Fibroblast of skin of left biceps (primary cell): ENCODE data around the gene CACNB2.
"Not testable (repeated sequence)": the region's sequence is repeated elsewhere in the genome, so short reads cannot be mapped to it uniquely, and the experiment has no call there.

Source experiments
- DNase-seq, 2 experiments: peaks; one replicate each; pipeline ENCODE4 v3.0.0-alpha.2; 2013; ENCODE audit warnings: low read depth in 2 of 2

Gene CACNB2

GRCh38 chr10:18400906-18401245, 260.7 kb downstream of the CACNB2 start:
- no peak for DNase-seq

GRCh38 chr10:18401416-18402195, 261.4 kb downstream of the CACNB2 start:
- DNase-seq, result no peak

- DNase-seq, result no peak
Measured at GRCh38 chr10:18402853-18403252, 262.6 kb downstream of the CACNB2 start.

- DNase-seq, result no peak
Measured at GRCh38 chr10:18404530-18404929, 264.3 kb downstream of the CACNB2 start.

GRCh38 chr10:18406136-18406535, 265.9 kb downstream of the CACNB2 start:
- DNase-seq, result no peak

GRCh38 chr10:18409599-18410397, 269.6 kb downstream of the CACNB2 start:
- DNase-seq, result no peak

- no peak for DNase-seq
Measured at GRCh38 chr10:18414061-18414460, 273.8 kb downstream of the CACNB2 start.

- DNase-seq, result no peak
Measured at GRCh38 chr10:18417950-18418527, 277.8 kb downstream of the CACNB2 start.

GRCh38 chr10:18418541-18419215, 278.5 kb downstream of the CACNB2 start:
- DNase-seq, result no peak

GRCh38 chr10:18419945-18420344, 279.7 kb downstream of the CACNB2 start:
- DNase-seq, result no peak

GRCh38 chr10:18421726-18422293, 281.6 kb downstream of the CACNB2 start:
- no peak for DNase-seq

- DNase-seq, result no peak
Measured at GRCh38 chr10:18423058-18423637, 282.9 kb downstream of the CACNB2 start.

- no peak for DNase-seq
Measured at GRCh38 chr10:18424200-18424599, 284.0 kb downstream of the CACNB2 start.

GRCh38 chr10:18429335-18429734, 289.1 kb downstream of the CACNB2 start:
- no peak for DNase-seq

GRCh38 chr10:18436902-18437301, 296.7 kb downstream of the CACNB2 start:
- no peak for DNase-seq

- no peak for DNase-seq
Measured at GRCh38 chr10:18437486-18437885, 297.3 kb downstream of the CACNB2 start.

GRCh38 chr10:18438361-18439126, 298.3 kb downstream of the CACNB2 start:
- no peak for DNase-seq

GRCh38 chr10:18439601-18440000, 299.4 kb downstream of the CACNB2 start:
- DNase-seq, result no peak

- not testable (repeated sequence) for DNase-seq
Measured at GRCh38 chr10:18445635-18446034, 305.4 kb downstream of the CACNB2 start.

- DNase-seq, result no peak
Measured at GRCh38 chr10:18446205-18446604, 306.0 kb downstream of the CACNB2 start.

- DNase-seq, result no peak
Measured at GRCh38 chr10:18449611-18450026, 309.4 kb downstream of the CACNB2 start.
